ENCODE data around the gene HDAC4. TPM values are rescaled to one million over a fixed set of nuclear protein-coding genes. Genes with fewer than 3 reads are reported as not detected.

HDAC4 gene
- total and polyA plus RNA-seq, 4 donors, result 2.9 to 37.2 (median 4.4) TPM

GRCh38 chr2:239401881-239402233, 1.0 kb upstream of the HDAC4 start:
- peaks cover 1 to 19% (median 11%) of the 10 kb centered on the region in 4 donors for H3K4me1 ChIP-seq (ENCODE audit: control insufficient read depth in 4 of 4, insufficient read depth in 4 of 4, low read length in 3 of 4)
- WGBS, result under 1% methylated on average over 33 of the region's 33 CpGs
- no peaks in the 10 kb centered on the region for H3K36me3 ChIP-seq (ENCODE audit: control insufficient read depth in 4 of 4, insufficient read depth in 3 of 4, low read depth in 1 of 4, low read length in 3 of 4)
- TF ChIP-seq RAD21 (IDR thresholded peaks at IDR 0.05), result peak; percentile 10 to 26
- TF ChIP-seq HNF4A (conservative IDR thresholded peaks at IDR 0.05), result no peak
- peak overlapping the region; percentile 34 to 94 for H3K9ac ChIP-seq (ENCODE audit: low read depth in 1 of 2, low read length in 2 of 2)
- peak overlapping the region; percentile 97 to 100 for H3K27ac ChIP-seq (ENCODE audit: low read depth in 1 of 2, low read length in 2 of 2)
- no peaks in the 10 kb centered on the region for H3K9me3 ChIP-seq (ENCODE audit: control insufficient read depth in 4 of 4, low read length in 3 of 4)
- DNase-seq (ENCODE audit: low spot score), result no peak
- H3K27me3 ChIP-seq (ENCODE audit: control insufficient read depth in 4 of 4, insufficient read depth in 4 of 4, low read length in 3 of 4), result no peaks in the 10 kb centered on the region
- H3K4me3 ChIP-seq (ENCODE audit: low read depth in 1 of 3, low read length in 3 of 3), result peak overlapping the region; percentile 65 to 87 (median 73)

DNA sequence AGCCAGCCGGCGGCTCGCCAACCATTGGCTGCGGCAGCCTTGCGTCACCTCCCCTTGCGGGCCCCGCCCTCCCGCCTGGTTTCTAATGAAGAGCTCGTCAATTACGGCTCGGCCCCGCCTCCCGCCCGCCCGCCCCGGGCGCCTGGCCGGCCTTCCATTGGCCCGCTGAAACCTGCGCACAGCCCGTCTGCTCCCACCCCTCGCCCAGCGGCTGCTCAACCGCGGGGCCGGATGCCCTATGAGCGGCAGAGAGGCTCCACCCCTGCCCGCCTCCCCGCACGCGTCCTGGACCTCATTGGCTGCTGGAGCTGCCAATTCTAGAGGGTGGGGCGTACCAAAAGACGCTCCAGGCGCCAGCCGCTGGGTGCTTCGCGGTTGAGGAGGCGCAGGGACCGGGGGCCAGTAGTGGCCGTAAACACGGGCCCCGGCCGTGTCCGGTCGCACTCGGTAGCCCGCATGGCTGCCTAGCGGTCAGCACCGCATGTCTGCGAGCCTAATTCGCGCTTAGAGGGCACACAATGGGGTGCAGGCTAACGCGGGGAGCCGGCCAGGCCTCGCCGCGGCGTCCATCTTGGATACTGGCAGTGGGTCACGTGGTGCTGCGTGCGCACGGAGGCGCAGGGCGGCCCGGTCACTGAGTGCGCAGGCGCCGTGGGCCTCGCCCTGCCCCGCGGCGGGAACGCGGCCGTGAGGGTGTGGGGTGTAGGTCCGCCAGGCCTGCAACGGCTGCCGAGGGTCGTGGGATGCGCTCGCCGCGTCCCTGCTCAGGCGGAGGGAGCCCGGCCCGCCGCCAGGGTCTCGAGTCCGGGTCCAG, 454 bp upstream of the HDAC4 start:
- no peaks in the 10 kb centered on the region for H3K9me3 ChIP-seq (ENCODE audit: control insufficient read depth in 4 of 4, low read length in 3 of 4)
- H3K4me3 ChIP-seq (ENCODE audit: low read depth in 1 of 3, low read length in 3 of 3), result peak overlapping the region; percentile 65 to 87 (median 73)
- TF ChIP-seq RAD21 (IDR thresholded peaks at IDR 0.05) (peak; percentile 5 to 24), GABPA (IDR thresholded peaks at IDR 0.05 in 1 of 2, conservative IDR thresholded peaks at IDR 0.05 in 1 of 2) (peak in 1 of 2 donors; percentile 67), YY1 (IDR thresholded peaks at IDR 0.05) (peak; percentile 99), FOXA2 (IDR thresholded peaks at IDR 0.05) (no peak), TAF1 (conservative IDR thresholded peaks at IDR 0.05) (peak; percentile 62), RXRA (IDR thresholded peaks at IDR 0.05) (peak in 1 of 2 donors; percentile 17), SP1 (IDR thresholded peaks at IDR 0.05) (peak; percentile 94), HNF4A (conservative IDR thresholded peaks at IDR 0.05) (peak in 1 of 2 donors; percentile 17)
- TF ChIP-seq, protein P1, sequence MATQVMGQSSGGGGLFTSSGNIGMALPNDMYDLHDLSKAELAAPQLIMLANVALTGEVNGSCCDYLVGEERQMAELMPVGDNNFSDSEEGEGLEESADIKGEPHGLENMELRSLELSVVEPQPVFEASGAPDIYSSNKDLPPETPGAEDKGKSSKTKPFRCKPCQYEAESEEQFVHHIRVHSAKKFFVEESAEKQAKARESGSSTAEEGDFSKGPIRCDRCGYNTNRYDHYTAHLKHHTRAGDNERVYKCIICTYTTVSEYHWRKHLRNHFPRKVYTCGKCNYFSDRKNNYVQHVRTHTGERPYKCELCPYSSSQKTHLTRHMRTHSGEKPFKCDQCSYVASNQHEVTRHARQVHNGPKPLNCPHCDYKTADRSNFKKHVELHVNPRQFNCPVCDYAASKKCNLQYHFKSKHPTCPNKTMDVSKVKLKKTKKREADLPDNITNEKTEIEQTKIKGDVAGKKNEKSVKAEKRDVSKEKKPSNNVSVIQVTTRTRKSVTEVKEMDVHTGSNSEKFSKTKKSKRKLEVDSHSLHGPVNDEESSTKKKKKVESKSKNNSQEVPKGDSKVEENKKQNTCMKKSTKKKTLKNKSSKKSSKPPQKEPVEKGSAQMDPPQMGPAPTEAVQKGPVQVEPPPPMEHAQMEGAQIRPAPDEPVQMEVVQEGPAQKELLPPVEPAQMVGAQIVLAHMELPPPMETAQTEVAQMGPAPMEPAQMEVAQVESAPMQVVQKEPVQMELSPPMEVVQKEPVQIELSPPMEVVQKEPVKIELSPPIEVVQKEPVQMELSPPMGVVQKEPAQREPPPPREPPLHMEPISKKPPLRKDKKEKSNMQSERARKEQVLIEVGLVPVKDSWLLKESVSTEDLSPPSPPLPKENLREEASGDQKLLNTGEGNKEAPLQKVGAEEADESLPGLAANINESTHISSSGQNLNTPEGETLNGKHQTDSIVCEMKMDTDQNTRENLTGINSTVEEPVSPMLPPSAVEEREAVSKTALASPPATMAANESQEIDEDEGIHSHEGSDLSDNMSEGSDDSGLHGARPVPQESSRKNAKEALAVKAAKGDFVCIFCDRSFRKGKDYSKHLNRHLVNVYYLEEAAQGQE (IDR thresholded peaks at IDR 0.05), result peak; percentile 67
- TF ChIP-seq, protein P2, sequence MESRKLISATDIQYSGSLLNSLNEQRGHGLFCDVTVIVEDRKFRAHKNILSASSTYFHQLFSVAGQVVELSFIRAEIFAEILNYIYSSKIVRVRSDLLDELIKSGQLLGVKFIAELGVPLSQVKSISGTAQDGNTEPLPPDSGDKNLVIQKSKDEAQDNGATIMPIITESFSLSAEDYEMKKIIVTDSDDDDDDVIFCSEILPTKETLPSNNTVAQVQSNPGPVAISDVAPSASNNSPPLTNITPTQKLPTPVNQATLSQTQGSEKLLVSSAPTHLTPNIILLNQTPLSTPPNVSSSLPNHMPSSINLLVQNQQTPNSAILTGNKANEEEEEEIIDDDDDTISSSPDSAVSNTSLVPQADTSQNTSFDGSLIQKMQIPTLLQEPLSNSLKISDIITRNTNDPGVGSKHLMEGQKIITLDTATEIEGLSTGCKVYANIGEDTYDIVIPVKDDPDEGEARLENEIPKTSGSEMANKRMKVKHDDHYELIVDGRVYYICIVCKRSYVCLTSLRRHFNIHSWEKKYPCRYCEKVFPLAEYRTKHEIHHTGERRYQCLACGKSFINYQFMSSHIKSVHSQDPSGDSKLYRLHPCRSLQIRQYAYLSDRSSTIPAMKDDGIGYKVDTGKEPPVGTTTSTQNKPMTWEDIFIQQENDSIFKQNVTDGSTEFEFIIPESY (IDR thresholded peaks at IDR 0.05), result no peak
- peak overlapping the region; percentile 88 to 94 for H3K9ac ChIP-seq (ENCODE audit: low read depth in 1 of 2, low read length in 2 of 2)
- H3K36me3 ChIP-seq (ENCODE audit: control insufficient read depth in 4 of 4, insufficient read depth in 3 of 4, low read depth in 1 of 4, low read length in 3 of 4), result no peaks in the 10 kb centered on the region
- peaks cover 1 to 20% (median 11%) of the 10 kb centered on the region in 4 donors for H3K4me1 ChIP-seq (ENCODE audit: control insufficient read depth in 4 of 4, insufficient read depth in 4 of 4, low read length in 3 of 4)
- WGBS, result under 1% methylated on average over 90 of the region's 90 CpGs
- H3K27ac ChIP-seq (ENCODE audit: low read depth in 1 of 2, low read length in 2 of 2), result peak overlapping the region; percentile 97 to 100
- peak; percentile 99 for DNase-seq (ENCODE audit: low spot score)
- no peaks in the 10 kb centered on the region for H3K27me3 ChIP-seq (ENCODE audit: control insufficient read depth in 4 of 4, insufficient read depth in 4 of 4, low read length in 3 of 4)
